NT2/D1 (cell line): ENCODE results near the gene GRIN1.
"Not testable (repeated sequence)": the region's sequence is repeated elsewhere in the genome, so short reads cannot be mapped to it uniquely, and the experiment has no call there.

Experiments used
- SUZ12 ChIP-seq: IDR thresholded peaks from 2 replicates; pipeline ENCODE4 v1.6.1; 2011; ENCODE audit not compliant: insufficient read length, insufficient read depth; ENCODE audit errors: extremely low read depth
- YY1 ChIP-seq: IDR thresholded peaks from 2 replicates; pipeline ENCODE4 v1.6.1; 2011; ENCODE audit not compliant: insufficient read length, insufficient read depth
- ZNF274 ChIP-seq: IDR thresholded peaks from 2 replicates; pipeline ENCODE4 v1.6.1; 2011; ENCODE audit warnings: mild to moderate bottlenecking, low read depth, low read length

DNA sequence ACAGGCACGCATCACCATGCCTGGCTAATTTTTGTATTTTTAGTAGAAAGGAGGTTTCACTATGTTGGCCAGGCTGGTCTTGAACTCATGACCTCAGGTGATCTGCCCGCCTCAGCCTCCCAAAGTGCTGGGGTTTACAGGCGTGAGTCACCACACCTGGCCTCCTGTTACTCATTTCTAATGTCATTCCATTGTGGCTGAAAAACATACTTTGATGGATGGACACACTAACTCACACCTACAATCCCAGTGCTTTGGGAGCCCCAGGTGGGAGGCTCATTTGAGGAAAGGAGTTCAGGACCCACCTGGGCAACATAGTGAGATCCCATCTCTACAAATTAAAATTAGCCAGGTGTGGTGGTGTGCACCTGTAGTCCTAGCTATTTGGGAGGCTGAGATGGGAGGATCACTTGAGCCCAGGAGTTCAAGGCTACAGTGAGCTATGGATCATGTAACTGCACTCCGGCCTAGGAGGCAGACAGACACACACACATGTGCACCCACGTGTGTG, 14.9 kb upstream of the GRIN1 start:
- TF ChIP-seq YY1, ZNF274, SUZ12: not testable (repeated sequence)
